ENCODE measurements around the gene TRAPPC12. TPM values are rescaled to one million over a fixed set of nuclear protein-coding genes. Genes with fewer than 3 reads are reported as not detected.
A peak's percentile ranks its signal among the peaks of the same experiment; 100 is the strongest.

The TRAPPC12 gene
- total RNA-seq, 3 donors from 2014 or later, result 79.9 to 89.4 (median 84.5) TPM

DNA sequence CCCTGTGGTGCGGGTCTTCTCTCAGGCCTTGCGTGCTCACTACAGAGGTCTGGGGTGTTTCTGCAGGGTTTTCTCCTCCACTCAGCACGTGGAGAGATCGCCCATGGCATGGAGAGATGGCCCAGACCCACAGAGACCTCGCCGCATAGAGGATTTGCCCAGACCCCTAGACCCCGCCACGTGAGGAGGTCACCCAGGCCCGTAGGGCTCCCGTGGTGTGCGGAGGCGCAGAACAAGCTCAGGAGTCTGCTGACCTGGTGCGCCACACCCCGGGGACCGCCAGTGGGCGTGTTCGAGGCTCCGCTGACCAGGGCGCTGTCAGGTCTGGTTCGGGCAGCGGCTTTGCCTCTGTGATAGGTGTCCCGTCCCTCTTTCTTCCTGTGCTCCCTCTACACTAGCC lies 75.3 kb downstream of the TRAPPC12 start:
- DNase-seq, result no peak
- H3K36me3 Mint-ChIP-seq (ENCODE audit: insufficient read depth), result peaks cover 20% of the 10 kb centered on the region
- no peak for ATAC-seq
- H3K4me3 Mint-ChIP-seq, result no peak overlapping the region
- H3K27me3 Mint-ChIP-seq (ENCODE audit: low read depth), result no peaks in the 10 kb centered on the region
- no peaks in the 10 kb centered on the region for H3K9me3 Mint-ChIP-seq
- H3K4me1 Mint-ChIP-seq (ENCODE audit: low read depth), result no peaks in the 10 kb centered on the region

DNA sequence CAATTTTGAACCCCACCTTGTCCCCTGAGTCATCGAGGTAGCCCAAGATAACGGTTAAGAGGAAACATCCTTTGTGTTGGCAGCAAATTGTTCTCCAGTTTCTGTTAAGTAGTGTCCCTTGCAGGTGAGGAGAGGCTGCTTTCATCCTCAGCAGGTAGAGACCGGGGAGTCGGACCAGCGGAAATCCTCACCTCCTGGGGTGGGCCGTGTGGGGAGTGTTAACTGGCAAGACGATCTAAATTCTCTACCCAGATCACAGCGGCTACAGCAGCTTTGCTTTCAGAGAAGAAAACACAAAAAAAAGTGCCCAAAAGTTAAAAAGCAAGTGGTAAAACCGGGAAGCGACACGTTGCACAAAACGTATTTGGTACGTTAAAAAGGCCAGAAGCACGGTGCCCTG lies 76.6 kb downstream of the TRAPPC12 start:
- H3K4me3 Mint-ChIP-seq, result no peak overlapping the region
- DNase-seq, result no peak
- H3K9me3 Mint-ChIP-seq, result no peaks in the 10 kb centered on the region
- H3K36me3 Mint-ChIP-seq (ENCODE audit: insufficient read depth), result peaks cover 18% of the 10 kb centered on the region
- no peak for ATAC-seq
- no peaks in the 10 kb centered on the region for H3K4me1 Mint-ChIP-seq (ENCODE audit: low read depth)
- no peaks in the 10 kb centered on the region for H3K27me3 Mint-ChIP-seq (ENCODE audit: low read depth)

DNA sequence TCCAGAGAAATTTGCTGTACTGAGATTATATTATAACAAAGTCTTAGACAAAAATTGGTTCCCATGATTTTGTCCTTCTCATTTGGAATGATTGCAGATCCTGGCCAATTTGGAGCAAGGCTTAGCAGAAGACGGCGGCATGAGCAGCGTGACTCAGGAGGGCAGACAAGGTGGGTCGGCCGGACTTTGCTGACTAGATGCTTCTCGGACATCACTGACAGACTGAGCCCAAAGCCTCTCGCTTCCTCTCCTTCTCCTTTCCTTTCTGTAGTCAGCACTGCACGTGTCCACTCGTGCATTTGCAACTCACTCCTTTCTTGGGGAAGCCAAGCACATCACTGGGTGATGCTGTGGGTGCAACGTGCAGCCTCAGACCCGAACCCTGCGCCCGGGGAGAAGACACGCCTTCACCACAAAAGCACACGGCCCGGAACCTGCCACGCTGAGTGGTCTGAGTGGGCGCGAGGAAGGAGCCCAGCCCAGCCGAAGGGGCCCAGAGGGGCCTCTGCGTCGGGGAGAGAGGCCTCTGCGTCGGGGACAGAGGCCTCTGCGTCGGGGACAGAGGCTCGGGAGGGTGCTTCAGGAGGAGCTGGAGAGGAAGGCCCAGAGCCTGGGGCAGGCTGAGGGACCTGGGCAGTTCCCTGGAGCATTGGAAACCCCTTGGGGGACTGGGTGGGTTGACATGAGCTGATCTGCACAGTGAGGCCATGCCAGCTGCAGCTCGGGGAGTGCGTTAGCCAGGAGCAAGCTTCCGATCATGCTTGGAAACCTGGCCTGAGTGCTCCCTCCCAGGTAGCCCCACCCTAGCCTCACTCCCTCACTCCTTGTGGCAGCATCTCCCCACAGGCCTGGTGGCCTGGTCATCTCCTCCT lies 78.3 kb downstream of the TRAPPC12 start:
- Mint-ChIP-seq H3K4me1 (ENCODE audit: low read depth) (peaks cover 5% of the 10 kb centered on the region), H3K27me3 (ENCODE audit: low read depth) (no peaks in the 10 kb centered on the region), H3K4me3 (no peak overlapping the region), H3K9me3 (no peaks in the 10 kb centered on the region), H3K36me3 (ENCODE audit: insufficient read depth) (peaks cover 19% of the 10 kb centered on the region)
- DNase-seq (no peak), ATAC-seq (no peak)

DNA sequence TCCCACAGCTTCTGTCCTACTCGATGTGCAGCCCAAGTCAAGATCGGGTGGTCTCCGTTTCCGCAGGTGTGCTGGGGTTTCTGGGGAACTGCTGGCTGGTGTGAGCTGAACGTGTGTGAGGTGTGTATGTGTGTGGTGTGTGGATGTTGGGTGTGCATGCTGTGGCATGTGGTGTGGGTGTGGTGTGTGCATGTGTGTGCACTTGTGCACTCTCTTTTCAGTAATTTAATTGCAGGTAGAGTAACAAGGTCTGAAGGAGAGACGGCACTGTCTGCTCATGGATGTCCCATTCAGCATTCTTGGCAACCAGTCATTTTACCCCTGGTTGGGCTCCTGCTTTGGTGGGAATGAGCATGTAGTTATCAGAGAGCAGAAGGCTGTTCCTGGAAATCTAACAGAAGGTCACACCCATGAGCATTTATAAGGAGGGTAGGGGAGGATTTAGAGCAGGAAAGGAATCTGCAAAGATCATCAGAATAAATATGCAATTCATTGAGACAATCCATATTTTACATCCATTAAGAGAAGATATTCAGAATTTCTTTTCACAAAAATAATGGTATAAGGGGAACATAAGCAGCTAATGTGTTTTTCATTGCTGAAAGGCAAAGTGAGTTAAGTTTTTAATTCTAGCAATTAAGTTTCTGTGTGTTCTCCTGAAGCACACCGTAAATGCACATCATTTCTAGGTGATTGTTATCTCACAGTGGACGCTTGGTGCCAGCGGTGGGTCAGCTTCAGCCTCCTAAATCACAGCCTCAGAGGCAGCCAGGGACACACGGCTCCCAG lies 79.1 kb downstream of the TRAPPC12 start:
- H3K36me3 Mint-ChIP-seq (ENCODE audit: insufficient read depth), result peaks cover 22% of the 10 kb centered on the region
- H3K9me3 Mint-ChIP-seq, result no peaks in the 10 kb centered on the region

DNA sequence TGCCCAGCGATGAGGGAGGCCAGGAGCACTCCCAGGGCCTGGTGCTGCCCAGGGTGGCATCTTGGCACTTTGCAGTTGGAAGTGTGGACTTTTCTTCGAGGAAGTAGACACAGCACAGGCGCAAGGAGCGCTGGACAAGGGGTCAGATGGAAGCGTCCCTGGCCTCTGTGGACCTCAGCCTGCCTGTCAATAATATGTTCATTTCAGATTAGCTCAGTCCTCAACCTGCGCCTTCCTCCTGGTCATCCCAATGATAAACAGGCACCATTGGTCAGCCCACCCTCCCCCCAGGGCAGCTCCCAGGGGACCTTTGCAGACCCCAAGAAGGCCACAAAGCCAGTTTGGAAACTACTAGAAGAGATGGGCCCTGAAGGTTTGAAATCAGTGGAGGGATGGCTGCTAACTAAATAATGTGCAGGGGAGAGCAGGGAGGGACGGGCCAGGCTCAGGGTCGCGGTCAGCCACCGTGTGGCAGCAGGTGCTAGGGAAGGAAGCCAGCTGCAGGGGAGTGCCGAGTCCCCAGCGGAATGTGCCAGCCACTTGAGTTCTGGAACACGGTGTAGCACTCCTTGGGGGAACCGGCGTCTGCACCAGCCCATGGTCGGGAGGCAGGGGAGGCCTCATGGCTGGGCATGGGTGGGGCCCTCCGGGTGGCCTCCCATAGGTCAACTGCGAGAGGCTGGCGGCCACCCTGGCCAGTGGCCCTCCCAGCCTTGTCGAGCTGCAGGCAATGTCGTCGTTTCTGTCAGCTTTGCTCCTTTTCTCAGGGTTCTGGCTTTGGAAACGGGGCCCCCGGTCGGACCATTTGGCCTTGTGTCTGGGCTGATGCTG lies 79.9 kb downstream of the TRAPPC12 start:
- H3K27me3 Mint-ChIP-seq (ENCODE audit: low read depth), result no peaks in the 10 kb centered on the region
- H3K9me3 Mint-ChIP-seq, result no peaks in the 10 kb centered on the region
- no peak overlapping the region for H3K4me3 Mint-ChIP-seq
- H3K36me3 Mint-ChIP-seq (ENCODE audit: insufficient read depth), result peaks cover 25% of the 10 kb centered on the region
- ATAC-seq (no peak), DNase-seq (no peak)
- H3K4me1 Mint-ChIP-seq (ENCODE audit: low read depth), result peaks cover 5% of the 10 kb centered on the region

More for the DNA sequence above, 79.1 kb downstream of the TRAPPC12 start:
- Mint-ChIP-seq H3K27me3 (ENCODE audit: low read depth) (no peaks in the 10 kb centered on the region), H3K4me3 (no peak overlapping the region), H3K4me1 (ENCODE audit: low read depth) (peaks cover 5% of the 10 kb centered on the region)
- ATAC-seq (no peak), DNase-seq (no peak)

DNA sequence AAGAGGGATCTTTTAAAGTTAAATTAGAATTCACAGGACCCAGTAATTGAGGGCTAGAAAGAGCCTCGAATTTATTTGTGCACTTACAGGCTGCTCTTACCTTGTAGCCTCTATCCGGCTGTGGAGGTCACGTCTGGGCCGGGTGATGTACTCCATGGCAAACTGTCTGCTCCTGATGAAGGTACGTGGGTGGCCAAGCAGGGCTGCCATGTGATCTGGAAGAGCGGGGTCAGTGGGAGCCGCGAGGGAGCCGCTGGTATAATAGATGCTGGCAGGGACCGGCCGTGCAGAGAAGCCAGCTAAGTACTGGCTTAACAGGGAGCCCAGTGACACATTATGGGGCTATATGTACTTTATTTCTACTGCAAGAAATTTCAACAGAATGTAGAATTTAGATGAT lies 80.7 kb downstream of the TRAPPC12 start:
- Mint-ChIP-seq H3K9me3 (no peaks in the 10 kb centered on the region), H3K4me1 (ENCODE audit: low read depth) (peaks cover 5% of the 10 kb centered on the region), H3K27me3 (ENCODE audit: low read depth) (no peaks in the 10 kb centered on the region), H3K4me3 (no peak overlapping the region), H3K36me3 (ENCODE audit: insufficient read depth) (peaks cover 28% of the 10 kb centered on the region)
- ATAC-seq, result no peak
- no peak for DNase-seq

DNA sequence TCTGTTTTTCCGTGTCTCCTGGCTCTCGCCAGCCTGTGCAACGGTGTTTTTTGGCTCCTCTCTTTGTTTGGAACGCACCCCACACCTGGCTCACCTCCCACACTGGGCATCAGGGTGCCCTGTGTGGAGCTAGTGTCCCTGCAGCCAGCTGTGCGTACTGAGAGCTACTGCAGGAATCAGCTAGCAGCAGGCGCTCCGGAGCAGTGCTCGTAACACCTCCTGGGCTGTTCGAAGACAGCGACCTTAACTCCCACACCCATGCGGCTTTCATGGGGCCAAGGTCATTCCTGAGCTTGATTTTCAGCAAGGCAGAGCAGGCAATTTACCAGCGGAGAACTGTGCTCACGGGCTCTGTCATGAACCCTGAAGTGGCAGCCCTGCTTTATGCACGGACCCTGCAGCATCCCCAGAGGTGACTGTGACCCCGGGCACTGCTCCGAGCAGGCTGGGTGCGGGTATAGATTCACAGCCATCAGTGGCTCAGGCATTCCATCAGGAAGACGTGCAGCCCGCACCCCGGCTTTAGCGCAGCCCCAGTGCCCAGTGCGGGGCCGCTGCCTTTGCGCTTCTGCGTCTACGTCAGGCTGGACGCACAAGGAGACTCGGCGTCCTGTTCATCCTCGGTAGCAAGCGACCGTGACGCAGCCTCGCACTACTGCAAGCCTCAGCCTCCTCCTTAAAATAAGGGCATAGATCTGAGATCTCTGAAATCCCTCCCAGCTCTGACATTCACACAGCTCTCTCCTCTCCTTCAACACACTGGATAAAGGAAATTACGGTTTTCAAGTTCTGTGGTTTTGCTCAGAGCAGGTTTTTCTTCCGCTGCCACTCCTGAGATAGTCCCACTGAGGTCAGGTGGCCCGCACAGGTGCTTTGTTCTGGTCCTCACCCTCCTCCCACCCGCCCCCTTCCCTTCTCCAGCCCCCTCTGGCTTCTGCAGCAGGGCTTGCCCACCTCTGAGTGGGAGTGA lies 81.6 kb downstream of the TRAPPC12 start:
- Mint-ChIP-seq H3K4me1 (ENCODE audit: low read depth) (peaks cover 5% of the 10 kb centered on the region), H3K4me3 (no peak overlapping the region), H3K36me3 (ENCODE audit: insufficient read depth) (peaks cover 20% of the 10 kb centered on the region), H3K27me3 (ENCODE audit: low read depth) (no peaks in the 10 kb centered on the region), H3K9me3 (no peaks in the 10 kb centered on the region)
- DNase-seq (no peak), ATAC-seq (no peak)

DNA sequence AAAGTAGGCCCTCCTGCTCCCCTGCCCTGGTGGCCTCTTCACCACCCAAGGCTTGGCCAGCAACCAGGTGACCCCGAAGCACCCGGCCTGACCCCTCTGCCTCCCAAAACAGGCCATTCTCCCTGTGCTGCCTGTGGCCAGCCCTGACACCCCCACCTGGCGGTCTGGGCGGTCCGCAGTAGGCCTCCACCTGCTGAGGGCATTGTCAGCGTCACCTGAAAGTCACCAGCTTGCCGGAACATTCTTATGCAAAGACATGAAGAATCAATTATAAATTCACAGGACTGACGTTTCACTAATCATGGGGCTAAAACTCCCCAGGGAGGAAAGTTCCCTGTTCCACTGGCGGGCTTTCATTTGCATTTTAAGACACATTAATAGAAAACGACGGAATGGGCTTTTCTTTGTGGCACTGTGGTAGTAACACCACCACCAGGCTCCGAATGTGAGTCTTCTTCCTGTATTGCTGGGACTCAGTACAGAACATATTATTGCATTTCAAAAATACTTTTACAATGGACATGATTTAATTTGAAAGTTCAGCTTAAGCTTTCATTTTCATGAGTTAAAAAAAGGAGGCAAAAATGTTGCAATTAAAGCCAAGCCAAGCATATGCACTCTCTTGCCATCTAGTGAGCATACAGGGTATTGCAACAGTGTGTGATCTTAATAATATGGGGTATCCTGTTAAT lies 82.5 kb downstream of the TRAPPC12 start:
- Mint-ChIP-seq H3K36me3 (ENCODE audit: insufficient read depth) (peaks cover 16% of the 10 kb centered on the region), H3K4me3 (no peak overlapping the region), H3K9me3 (no peaks in the 10 kb centered on the region), H3K27me3 (ENCODE audit: low read depth) (no peaks in the 10 kb centered on the region), H3K4me1 (ENCODE audit: low read depth) (peaks cover 5% of the 10 kb centered on the region)
- DNase-seq (no peak), ATAC-seq (peak; percentile 24 to 50)

DNA sequence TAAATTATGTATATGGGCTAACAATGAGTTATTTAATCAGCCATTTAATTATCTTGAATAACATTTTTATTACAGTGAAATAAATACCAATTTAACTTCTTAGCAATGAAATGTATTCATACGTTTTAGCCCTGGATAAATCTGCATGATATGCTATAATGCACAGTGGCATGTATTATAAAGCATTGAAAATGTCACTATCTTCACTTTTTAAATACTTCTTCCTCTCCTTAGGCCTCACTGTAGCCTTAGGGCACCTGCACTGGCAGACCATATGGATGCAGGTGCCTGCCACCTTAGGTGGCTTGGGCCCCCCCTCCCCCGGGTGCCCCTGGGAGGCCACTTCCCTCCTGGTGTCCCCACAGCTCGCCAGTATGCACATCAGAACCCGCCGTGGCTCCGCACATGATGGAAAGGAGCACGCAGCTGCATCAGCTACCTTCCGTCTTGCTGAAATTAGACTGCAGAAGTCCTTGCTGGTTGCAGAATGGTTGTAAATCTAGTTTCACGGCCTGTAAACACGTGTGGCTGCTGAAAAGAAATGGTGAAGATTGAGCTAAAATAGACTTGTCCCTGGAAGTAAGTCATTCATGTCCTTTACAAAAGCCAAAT lies 83.1 kb downstream of the TRAPPC12 start:
- no peaks in the 10 kb centered on the region for H3K9me3 Mint-ChIP-seq
- peaks cover 14% of the 10 kb centered on the region for H3K36me3 Mint-ChIP-seq (ENCODE audit: insufficient read depth)
- no peaks in the 10 kb centered on the region for H3K27me3 Mint-ChIP-seq (ENCODE audit: low read depth)
- ATAC-seq (no peak), DNase-seq (no peak)
- no peak overlapping the region for H3K4me3 Mint-ChIP-seq
- peaks cover 5% of the 10 kb centered on the region for H3K4me1 Mint-ChIP-seq (ENCODE audit: low read depth)

DNA sequence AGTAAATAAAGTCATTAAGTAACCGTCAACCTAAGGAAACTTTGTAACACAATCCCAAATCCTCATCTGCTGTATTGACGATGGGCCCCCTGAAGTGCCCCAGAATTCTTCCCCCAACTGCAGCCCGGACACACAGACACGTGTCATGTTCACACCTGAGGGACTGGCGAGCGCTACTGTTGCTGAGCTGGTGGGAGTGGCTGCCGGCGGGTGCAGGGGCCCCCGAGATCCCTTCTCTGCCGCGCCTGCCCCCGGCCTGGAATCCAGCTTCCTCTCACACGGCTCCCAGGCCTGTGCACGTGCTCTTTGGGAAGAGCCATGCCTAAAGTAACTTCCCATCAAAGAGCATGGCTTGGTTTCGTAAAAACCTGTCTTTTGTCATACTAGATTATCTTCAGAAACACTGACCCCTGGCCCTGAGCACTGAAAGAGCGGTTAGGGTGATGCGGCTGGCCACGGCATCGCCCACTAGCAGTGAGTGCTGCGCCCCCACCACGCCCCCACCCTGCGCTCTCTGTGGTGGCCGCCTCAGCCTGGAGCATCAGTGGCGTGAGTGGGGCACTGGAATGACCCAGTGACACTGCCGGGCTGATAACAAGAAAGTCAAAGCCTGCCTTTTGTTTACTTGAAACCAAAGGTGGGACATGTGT lies 83.8 kb downstream of the TRAPPC12 start:
- DNase-seq (no peak), ATAC-seq (no peak)
- H3K27me3 Mint-ChIP-seq (ENCODE audit: low read depth), result no peaks in the 10 kb centered on the region
- H3K36me3 Mint-ChIP-seq (ENCODE audit: insufficient read depth), result peaks cover 20% of the 10 kb centered on the region
- H3K4me1 Mint-ChIP-seq (ENCODE audit: low read depth), result peaks cover 5% of the 10 kb centered on the region
- H3K4me3 Mint-ChIP-seq, result no peak overlapping the region
- H3K9me3 Mint-ChIP-seq, result no peaks in the 10 kb centered on the region

DNA sequence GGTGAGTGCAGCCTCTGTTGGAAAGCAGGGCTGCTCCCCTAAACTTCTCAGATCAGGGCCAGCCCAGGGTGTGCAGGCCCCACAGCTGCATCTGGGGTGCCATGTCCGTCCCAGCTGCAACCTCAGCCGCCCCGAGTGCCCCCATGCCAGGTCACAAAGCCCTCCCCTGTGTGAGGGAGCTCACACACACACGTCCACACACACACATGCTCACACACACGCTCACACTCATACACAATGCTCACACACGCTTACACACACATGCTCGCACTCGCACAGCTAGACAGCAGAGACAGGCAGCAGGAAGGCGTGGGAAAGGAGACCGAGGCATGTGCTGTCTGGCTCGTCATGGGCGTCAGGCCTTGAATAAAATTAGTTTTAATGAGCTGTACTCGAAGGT lies 84.5 kb downstream of the TRAPPC12 start:
- Mint-ChIP-seq H3K36me3 (ENCODE audit: insufficient read depth) (peaks cover 22% of the 10 kb centered on the region), H3K27me3 (ENCODE audit: low read depth) (no peaks in the 10 kb centered on the region), H3K4me1 (ENCODE audit: low read depth) (peaks cover 5% of the 10 kb centered on the region), H3K9me3 (no peaks in the 10 kb centered on the region), H3K4me3 (no peak overlapping the region)
- DNase-seq, result no peak
- ATAC-seq, result no peak

DNA sequence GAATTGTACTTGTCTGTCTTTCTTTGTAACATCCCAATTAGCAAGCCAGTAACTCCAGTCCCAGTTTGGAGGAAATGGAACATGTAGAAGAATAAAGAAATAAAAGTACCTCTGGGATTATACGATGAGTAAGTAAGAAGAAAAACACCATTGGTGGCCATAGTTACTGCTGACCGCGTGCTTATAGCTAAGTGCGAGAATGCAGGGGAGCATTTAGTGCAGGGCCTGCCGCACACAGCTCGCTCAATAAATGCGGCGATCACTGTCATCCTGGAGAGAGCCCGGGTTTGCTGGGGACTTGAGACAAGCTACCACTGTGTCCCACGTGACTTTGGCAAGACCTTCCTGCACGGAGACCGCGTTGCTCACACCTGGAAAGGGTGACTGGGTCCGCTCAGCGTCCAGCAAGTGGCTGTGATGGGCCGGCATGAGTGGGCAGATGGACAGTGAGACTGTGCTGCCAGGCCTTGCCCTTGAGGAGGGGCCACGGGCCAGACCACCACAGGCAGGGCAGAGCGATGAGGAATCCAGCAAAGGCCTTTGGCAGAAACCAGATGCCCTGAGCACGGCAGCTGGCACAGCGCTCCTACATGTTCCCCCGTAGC lies 85.0 kb downstream of the TRAPPC12 start:
- Mint-ChIP-seq H3K36me3 (ENCODE audit: insufficient read depth) (peaks cover 24% of the 10 kb centered on the region), H3K27me3 (ENCODE audit: low read depth) (no peaks in the 10 kb centered on the region), H3K4me1 (ENCODE audit: low read depth) (peaks cover 5% of the 10 kb centered on the region), H3K9me3 (no peaks in the 10 kb centered on the region), H3K4me3 (no peak overlapping the region)
- no peak for DNase-seq
- ATAC-seq, result no peak

Data from activated T-cell treated with anti-CD3 and anti-CD28 coated beads, Interleukin-2, amount 50 U/mL, for 4 hours (primary cell).